ENCODE results near the gene GPANK1.

The GPANK1 gene

GRCh38 chr6:31642798-31643570 lies 21.8 kb downstream of the GPANK1 start:
- DNase-seq (ENCODE audit: low read depth in 1 of 2, low spot score in 1 of 2): no peak

- DNase-seq (ENCODE audit: low read depth in 1 of 2, low spot score in 1 of 2): no peak
Observed at GRCh38 chr6:31641370-31641769, 23.4 kb downstream of the GPANK1 start.

- DNase-seq (ENCODE audit: low read depth in 1 of 2, low spot score in 1 of 2): no peak
Observed at GRCh38 chr6:31640612-31641011, 24.2 kb downstream of the GPANK1 start.

- no peak for DNase-seq (ENCODE audit: low read depth in 1 of 2, low spot score in 1 of 2)
Observed at GRCh38 chr6:31639449-31639861, 25.3 kb downstream of the GPANK1 start.

- no peak for DNase-seq (ENCODE audit: low read depth in 1 of 2, low spot score in 1 of 2)
Observed at GRCh38 chr6:31639043-31639442, 25.8 kb downstream of the GPANK1 start.

GRCh38 chr6:31636698-31637596 lies 27.9 kb downstream of the GPANK1 start:
- DNase-seq (ENCODE audit: low read depth in 1 of 2, low spot score in 1 of 2): no peak

- no peak for DNase-seq (ENCODE audit: low read depth in 1 of 2, low spot score in 1 of 2)
Observed at GRCh38 chr6:31634969-31635575, 29.7 kb downstream of the GPANK1 start.

GRCh38 chr6:31634131-31634530 lies 30.7 kb downstream of the GPANK1 start:
- DNase-seq (ENCODE audit: low read depth in 1 of 2, low spot score in 1 of 2): no peak

GRCh38 chr6:31633447-31633846 lies 31.4 kb downstream of the GPANK1 start:
- DNase-seq (ENCODE audit: low read depth in 1 of 2, low spot score in 1 of 2): no peak

GRCh38 chr6:31632279-31632946 lies 32.4 kb downstream of the GPANK1 start:
- no peak for DNase-seq (ENCODE audit: low read depth in 1 of 2, low spot score in 1 of 2)

GRCh38 chr6:31631681-31632278 lies 33.0 kb downstream of the GPANK1 start:
- DNase-seq (ENCODE audit: low read depth in 1 of 2, low spot score in 1 of 2): no peak

GRCh38 chr6:31631209-31631608 lies 33.6 kb downstream of the GPANK1 start:
- DNase-seq (ENCODE audit: low read depth in 1 of 2, low spot score in 1 of 2): no peak

GRCh38 chr6:31630177-31630934 lies 34.4 kb downstream of the GPANK1 start:
- DNase-seq (ENCODE audit: low read depth in 1 of 2, low spot score in 1 of 2): no peak

- no peak for DNase-seq (ENCODE audit: low read depth in 1 of 2, low spot score in 1 of 2)
Observed at GRCh38 chr6:31629014-31629413, 35.8 kb downstream of the GPANK1 start.

- no peak for DNase-seq (ENCODE audit: low read depth in 1 of 2, low spot score in 1 of 2)
Observed at GRCh38 chr6:31627690-31628287, 37.0 kb downstream of the GPANK1 start.

GRCh38 chr6:31626952-31627351 lies 37.8 kb downstream of the GPANK1 start:
- DNase-seq (ENCODE audit: low read depth in 1 of 2, low spot score in 1 of 2): no peak

- no peak for DNase-seq (ENCODE audit: low read depth in 1 of 2, low spot score in 1 of 2)
Observed at GRCh38 chr6:31624070-31624469, 40.7 kb downstream of the GPANK1 start.

GRCh38 chr6:31622684-31623091 lies 42.1 kb downstream of the GPANK1 start:
- no peak for DNase-seq (ENCODE audit: low read depth in 1 of 2, low spot score in 1 of 2)

- DNase-seq (ENCODE audit: low read depth in 1 of 2, low spot score in 1 of 2): no peak
Observed at GRCh38 chr6:31621991-31622390, 42.8 kb downstream of the GPANK1 start.
